Measurements from ENCODE around the gene CMPK2.

Gene CMPK2

DNA sequence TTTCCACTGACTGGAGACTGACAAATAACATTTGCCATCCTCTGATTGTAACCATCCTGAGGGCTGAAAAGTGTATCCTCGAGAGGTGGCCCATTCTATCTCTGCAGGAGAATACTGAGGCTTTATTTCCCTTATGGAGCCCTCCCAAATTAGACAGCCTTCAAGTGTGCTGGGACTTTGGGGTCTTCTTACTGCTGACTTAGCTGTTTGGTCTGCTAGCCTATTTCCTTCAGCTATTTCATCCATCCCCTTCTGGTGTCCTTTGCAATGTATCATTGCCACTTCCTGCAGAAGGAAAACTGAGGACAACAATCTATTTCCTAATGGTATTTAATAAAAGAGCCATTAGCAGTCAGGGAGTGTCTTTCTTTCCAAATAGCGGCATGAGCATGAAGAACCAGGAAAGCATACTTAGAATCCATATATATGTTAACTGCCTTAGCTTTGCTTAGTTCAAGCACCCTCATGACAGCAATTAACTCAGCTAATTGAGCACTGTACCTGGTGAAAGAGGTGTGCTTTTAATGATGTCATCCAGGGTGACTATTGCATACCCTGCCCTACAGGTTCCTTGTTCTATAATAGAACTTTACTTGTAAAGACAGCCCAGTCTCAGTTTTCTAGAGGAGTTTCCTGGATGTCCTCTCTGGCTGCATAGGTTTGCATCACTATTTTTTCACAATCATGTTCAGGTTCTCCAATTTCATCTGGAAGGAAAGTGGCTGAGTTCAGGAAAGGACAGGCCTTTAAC lies 24.0 kb downstream of the CMPK2 start:
- no peak for DNase-seq (ENCODE audit: low read depth)

DNA sequence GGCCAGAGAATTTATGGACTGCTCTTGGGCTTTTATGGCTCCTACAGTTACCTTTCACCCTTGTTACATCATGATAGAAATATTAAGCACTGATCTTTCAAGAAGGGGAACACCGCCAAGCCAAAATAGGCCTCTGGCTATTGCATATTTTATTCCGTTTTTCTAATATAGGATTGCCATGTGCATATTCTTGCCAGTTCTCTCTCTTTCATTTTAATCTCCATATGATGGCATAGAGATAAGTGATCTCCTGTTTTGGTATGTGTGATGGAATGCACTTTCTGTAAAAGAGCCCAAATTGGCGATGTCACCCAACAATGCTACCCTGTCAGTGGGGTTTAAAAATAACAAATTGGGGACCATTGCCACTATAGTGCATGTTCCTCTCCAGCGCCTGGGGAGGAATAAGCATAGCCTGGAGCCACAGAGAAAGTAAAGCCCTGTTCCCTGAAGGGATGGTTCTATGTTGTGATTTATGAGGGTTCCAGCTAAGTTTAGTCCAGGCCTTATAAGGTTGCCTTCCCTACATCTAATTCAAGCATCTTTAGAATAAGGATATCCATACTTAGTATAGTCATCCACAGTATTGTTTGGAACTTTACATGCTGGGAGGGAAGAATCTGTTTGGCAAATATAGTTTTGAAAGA lies 26.9 kb downstream of the CMPK2 start:
- DNase-seq (ENCODE audit: low read depth) = no peak

DNA sequence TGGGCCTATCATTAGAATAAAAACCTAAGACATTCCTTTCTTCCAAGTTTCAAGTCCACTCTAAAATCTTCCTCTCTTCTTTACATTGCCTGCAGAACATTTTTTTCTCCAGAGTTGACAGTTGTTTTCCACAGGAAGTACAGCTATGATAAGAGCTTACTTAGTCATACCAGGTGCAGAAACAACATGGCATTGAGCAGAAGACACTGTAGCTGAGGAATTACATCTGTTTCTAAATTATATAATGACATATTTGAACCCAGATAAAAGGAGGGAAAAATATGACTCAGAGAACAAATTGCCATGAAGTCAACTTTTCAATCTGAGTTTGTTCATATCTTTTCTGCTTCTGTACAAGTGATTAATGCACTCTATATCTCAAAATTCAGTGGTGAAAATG lies 30.2 kb downstream of the CMPK2 start:
- no peak for DNase-seq (ENCODE audit: low read depth)

DNA sequence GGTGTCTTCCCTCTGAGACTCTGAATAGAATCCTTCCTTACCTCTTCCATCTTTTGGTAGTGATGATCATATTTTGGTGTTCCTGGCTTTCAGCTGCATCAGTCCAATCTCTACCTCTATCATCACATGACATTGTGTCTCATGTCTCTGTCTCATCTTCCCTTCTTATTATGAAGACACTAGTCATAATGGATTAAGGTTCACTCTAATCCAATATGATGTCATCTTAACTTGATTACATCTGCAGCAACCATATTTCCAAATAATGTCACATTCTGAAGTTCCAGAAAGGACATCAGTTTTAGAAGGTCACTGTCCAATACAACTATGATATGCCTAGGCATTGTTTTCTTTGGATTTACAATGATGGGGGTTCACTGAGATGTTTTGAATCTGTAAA lies 31.5 kb downstream of the CMPK2 start:
- DNase-seq (ENCODE audit: low read depth) = no peak

DNA sequence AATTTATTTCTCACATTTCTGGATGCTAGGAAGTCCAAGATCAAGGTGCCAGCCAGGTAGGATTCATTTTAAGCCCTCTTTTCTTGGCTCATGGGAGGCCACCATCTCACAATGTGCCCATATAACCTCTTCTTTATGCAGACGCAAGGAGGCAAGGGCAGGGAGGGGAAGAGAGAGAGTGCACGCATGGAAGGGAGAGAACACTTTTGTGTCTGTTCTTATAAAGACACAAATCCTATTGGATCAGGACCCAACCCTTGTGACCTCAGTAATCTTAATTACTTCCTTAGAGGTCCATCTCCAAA lies 32.5 kb downstream of the CMPK2 start:
- DNase-seq (ENCODE audit: low read depth) = no peak

DNA sequence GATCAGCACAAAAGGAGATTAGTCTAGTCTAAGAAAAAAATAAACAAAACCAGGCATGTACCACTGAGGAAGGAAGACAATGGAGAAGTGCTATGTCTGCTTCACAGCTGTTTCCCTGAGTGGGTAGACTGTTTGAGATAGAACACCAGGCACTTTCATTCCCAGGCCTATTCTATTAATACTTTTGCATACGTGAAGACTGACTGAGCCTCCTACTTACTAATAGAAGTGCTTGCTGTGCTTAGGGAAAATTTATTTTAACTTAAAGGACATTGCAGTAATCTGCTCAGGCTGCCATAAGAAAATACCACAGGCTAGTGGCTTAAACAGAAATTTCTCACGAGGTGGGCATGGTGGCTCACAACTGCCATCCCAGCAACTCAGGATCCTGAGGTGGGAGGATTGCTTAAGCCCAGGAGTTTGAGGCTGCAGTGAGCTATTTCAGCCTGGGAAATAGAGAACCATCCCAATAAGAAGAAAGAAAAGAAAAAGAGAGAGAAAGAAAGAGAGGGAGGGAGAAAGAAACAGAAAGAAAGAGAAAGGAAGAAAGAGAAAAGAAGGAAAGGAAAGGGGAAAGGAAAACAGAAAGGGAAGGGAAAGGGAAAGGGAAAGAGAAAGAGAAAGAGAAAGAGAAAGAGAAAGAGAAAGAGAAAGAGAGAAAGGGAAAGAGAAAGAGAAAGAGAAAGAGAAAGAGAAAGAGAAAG lies 33.0 kb downstream of the CMPK2 start:
- DNase-seq (ENCODE audit: low read depth) = no peak

DNA sequence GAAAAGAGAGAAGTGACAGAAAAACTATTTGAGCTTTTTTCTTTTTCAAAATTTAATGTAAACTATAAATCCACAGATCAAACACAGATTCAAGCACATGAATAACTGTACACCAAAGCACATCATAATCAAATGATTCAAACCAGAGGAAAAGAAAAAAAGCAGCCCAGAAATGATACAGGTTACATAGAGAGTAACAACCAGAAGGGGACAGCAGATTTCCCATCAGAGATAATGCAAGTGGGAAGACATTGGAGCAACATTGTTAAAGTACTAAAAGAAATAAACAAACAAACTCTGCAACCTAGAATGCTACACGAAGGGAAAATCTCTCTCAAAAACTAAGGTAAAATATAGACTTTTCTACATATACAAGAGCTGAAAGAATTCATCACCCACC lies 34.5 kb downstream of the CMPK2 start:
- DNase-seq (ENCODE audit: low read depth) = no peak

DNA sequence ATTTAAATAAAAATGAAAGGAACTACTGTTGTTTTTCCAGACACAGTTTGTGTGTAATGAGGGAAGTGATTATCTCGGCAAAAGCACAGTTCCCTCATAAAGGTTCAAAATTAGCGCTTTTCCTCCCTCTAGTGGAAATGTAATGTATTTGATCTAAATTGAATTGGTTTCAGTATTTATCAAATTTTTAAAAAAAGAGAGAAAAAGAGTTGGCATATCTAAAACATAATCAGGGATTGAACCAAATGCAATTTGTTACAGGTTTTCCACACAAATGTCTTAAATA lies 37.5 kb downstream of the CMPK2 start:
- DNase-seq (ENCODE audit: low read depth) = peak; percentile 36

DNA sequence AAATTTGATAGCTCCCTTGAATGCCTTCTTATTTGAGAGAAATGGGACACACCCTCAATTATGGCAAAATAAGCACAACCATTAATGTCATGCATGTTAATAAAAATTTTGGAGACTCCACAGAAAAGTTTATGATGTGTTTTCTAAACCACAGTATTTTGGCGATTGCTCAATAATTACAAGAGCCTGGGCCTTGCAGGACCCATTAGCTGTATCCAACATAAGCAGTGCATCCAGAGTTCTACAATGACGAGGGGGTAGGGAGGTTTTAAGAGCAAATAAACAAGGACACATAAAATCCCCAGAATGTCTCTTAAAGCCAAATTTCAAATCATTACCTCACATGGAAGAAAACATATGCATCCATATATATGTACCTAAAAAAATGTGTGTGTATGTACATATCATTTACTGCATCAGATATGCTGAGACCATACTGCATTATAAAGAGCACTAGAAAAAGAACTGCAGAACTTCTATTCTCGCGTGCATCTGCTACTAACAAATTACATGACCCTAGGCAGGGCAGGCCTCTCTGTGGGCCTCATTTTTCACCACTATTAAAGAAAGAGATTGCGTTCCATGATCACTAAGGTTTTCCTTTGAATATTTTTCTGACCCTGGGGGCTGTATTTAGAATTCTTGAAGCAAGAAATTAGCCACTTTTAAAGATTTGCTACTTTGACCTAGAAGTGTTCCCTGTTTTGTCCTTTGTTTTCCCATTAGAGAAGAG lies 38.0 kb downstream of the CMPK2 start:
- no peak for DNase-seq (ENCODE audit: low read depth)

DNA sequence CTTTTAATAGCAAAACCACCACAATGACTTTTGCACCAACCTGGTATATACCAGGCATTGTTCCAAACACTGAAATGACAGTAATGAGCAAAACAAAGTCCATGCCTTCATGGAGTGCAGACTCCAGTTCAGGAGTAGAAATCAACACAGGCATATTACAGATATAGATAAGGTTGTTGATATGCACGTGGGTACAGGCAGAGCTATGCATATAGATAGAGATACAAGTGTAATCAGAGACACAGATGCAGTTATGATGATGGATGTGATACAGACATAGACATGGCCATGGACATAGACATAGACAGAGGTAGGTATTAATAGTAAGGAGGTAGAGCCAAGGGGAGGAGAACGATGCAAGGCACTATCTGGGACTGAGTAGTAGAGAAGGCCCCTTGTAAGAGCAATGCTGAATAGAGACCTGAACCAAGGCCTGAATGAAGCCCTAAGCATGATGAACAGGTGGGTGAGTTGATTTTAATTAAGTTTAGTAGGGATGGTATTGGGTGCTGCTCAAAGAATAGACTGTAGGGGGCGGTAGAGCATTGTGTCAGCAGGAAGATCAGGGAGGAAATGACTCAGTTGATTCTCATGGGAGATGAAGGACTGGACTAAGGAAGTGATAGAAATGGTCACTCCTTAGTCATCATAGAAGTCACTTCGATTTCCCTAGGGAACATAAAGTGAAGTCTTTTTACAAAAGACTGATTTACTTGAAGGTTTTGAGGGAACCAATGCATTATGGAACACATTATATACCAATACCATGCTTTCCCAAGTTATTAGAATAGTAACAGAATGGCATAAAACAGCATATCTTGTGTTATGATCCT lies 39.4 kb downstream of the CMPK2 start:
- DNase-seq (ENCODE audit: low read depth) = peak; percentile 64

DNA sequence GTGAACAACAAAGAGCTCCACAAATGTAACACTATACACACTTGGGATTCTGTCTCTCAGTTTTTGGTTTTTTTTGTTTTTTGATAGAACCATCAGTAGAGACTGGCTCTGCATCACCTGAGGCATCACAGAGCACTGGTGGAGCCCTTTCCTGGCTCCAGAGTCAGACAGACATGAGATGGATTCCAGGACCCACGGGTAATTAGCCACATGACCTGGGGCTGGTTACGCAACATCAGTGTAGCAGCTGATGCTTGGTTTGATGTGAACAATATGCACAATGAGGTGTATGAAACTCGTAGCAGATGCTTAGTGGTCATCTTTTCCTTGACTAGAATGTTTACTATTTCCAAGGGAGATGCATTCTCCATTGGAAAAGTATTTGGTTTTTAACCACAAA lies 40.7 kb downstream of the CMPK2 start:
- DNase-seq (ENCODE audit: low read depth) = peak; percentile 10

DNA sequence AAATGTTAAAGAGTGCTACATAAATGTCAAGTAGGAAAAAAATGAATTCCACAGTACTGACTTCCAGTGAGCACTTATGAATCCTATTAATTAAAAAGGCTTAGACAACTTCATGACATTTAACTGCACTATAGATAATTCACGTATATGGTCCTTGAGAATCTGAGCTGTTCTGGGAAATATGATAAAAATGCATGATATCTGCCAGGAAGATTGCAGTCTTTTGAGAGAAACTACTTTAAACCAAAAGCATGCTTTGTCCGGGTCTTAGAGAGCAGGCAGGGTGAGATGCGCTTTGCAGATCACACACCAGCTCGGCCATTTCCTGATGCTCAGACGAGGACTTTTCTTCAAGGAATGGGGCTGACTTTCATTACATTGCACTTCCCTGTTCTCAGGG lies 42.6 kb downstream of the CMPK2 start:
- DNase-seq (ENCODE audit: low read depth) = no peak

DNA sequence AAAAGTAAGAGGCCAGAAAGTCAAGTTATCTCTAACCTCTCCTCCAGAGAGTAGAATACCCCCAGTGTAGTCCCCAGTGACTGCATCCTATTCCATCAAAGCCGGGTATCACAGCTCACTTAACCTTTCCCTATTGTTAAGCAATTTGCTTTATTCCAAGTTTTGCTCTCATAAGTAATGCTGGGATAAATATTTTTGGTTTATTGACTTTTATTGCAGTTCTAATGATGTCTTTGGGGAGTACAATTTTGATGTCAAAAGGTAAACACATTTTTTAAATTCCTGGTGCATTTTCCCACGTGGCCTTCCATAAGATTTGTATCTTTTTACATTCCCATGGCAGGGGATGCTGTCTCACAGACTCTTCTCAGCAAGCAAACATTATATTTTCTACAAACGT lies 43.3 kb downstream of the CMPK2 start:
- DNase-seq (ENCODE audit: low read depth) = no peak

DNA sequence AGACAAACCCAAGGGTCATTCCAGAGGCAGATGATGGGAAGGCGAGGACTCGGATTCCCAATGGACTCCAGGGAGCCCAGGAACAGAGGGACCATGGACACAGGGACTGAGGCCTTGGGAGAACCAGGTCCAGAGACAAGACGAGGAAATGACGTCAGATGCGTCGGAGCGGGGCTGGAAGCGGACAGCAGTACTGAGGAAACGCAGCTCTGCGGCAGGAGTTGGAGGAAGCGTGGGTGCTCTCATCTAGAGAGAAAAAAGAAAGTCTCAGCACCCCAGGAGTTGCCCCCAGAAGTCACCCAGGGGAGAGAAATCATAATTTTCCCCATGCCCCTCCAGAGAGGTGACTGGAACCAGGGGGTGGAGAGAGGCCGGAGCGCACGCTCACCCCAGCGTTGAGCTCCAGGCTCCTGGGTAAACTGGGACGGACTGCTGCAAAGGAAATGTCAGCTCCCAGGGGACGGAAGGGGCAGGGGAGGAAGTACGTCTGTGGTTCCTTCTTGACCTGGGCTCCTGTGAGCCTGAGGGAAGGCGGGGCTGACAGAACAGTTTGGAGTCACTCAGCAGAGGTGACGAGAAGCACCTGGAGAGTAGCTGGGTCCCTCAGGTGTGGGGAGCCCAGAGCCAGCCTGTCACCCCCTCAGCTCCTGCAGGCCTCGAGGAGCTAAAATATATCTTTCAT lies 44.7 kb downstream of the CMPK2 start:
- DNase-seq (ENCODE audit: low read depth) = no peak

DNA sequence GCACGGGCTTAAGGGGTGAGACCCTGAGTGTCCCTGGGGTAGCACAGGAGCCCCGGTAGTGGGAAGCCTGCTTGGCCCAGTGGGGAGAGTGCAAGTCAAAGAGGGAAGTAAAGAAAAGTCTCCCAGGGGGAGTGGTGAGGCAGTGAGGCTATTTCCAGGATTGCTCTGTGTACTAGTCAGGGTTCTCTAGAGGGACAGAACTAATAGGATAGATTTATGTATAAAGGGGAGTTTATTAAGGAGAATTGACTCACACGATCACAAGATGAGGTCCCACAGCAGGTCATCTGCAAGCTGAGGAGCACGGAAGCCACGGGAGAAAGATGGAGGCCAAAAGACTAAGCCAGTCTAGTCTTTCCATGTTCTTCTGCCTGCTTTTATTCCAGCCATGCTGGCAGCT lies 45.5 kb downstream of the CMPK2 start:
- DNase-seq (ENCODE audit: low read depth) = no peak

DNA sequence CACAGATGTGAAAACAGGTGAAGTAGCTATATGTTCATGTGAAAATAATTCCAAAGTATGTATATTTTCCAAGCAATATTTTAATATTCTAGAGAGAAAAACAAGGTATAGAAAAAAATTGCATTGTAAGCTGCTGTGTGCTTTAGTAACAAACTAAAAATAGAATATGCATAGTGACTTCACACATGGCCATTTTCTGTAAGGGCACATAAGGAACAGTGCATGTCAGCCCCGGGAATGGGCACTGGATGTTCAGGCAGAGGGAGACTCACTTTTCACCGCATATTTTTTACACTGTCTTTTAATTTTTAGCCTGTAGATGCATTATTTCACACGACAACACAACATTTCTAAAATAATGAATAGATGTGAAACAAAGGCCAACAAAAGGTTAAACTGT lies 46.0 kb downstream of the CMPK2 start:
- DNase-seq (ENCODE audit: low read depth) = no peak

DNA sequence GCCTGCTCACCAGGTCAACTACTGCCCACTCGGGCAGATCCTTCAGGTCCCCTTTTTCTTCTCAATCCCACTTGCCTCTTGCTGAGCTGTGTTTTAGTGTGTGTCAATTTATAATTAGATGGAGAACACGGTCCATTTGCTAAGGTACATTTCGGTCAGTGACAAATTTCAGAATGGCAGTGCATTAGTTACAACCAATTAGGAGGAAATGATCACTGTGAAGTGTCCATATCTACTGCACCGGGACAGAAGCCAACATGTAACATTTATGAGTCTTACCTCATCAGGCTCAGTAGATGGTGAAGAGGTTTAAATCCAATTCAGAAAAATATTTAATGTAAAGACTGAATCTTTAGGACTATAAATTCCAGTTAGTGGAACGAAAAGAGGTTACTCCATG lies 47.7 kb downstream of the CMPK2 start:
- no peak for DNase-seq (ENCODE audit: low read depth)

DNA sequence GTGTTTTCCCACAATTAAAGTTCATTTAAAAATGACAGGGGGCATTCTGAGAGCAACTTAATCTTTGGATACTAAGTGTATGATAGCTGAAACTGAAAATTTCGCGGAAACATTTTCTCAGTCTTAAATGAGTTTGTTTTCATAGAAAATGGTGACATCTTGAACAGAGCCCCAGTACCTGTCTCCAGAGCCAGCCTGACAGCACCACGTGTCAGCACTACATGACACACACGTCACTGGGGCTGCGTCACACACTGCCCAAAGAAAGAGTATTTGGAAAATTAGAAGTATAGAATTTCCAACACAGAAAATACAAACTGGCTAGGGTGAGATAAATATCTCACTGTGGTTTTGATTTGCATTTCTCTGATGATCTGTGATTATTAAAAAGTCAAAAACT lies 50.8 kb downstream of the CMPK2 start:
- DNase-seq (ENCODE audit: low read depth) = no peak

DNA sequence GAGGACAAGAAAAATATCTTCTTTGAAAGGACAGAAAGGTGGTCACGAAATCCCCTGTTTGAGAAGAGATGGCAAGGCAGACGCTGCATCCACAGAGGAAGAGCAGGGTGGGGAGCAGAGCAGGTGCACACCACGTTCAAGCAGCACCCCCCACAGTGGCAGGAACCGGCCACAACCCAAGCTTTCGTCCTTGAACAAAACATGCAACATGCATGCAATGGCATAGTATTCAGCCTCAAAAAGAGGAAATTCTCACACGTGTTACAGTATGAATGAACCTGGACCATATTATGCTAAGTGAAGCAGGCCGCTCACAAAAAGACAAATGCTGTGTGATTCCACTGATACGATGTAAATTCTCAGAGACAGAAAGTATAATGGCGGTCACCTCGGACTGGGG lies 51.4 kb downstream of the CMPK2 start:
- DNase-seq (ENCODE audit: low read depth) = no peak

DNA sequence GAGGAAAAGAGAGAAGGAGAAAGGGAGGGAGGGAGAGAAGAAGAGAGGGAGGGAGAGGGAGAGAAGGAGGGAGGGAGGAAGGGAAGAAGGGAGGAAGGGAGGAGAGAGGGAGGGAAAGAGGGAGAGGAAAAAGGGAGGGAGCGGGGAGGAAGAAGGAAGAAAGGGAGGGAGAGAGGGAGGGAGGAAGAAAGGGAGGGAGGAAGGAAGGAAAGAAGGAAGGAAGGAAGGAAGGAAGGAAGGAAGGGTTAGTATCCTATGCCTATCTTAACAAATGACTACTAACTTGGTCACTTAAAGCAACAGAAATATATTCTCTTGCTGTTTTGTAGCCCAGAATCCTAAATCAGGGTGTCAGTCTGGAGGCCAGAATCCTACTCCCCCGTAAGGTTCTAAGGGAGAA lies 52.1 kb downstream of the CMPK2 start:
- DNase-seq (ENCODE audit: low read depth) = no peak

DNA sequence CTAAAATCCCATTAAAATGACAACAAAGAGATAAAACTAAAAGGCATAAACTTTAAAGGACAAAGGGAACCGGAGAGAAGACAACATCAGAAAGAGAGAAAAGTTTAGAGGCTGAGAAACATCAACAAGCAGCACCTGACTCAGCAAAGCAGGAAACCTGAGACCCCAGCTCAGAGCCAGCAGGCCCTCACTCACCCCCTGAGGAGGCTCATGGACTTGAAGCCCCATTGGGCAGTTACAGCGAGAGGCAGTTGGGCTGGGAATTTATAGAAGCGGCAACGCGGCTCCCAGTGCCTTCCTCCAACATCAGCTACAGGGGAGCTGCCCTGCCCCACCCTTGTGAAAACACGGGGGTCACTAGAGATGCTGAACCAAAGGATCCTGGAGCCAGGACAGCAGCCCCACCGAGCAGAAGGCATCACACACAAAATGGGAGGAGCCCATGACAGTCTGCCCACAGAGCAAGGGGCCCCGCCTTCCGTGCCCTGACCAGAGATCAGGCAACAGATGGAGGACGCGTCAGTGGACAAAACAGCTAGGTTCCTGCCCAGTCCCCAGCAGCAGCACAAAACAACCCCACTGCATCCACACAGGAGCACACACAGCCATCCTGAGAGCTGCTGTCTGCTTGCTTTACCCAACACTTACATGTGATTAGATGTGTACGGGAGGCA lies 52.7 kb downstream of the CMPK2 start:
- DNase-seq (ENCODE audit: low read depth) = no peak

Data from fibroblast of the conjunctiva (primary cell).